H9 (cell line): ENCODE data around the gene OPHN1. TPM values are rescaled to one million over a fixed set of nuclear protein-coding genes. Genes with fewer than 3 reads are reported as not detected.

Experiments
- DNase-seq: peaks from one replicate; pipeline ENCODE4 v3.0.0-alpha.2; 2017
- H2AFZ ChIP-seq: one replicate; pipeline ENCODE4 v1.6.1; 2013; ENCODE audit warnings: mild to moderate bottlenecking, low read length, control low read depth, moderate library complexity
- H2AK5ac ChIP-seq: 2 replicates; pipeline ENCODE4 v1.6.1; 2013; ENCODE audit warnings: low read length, control low read depth, mixed read lengths; ENCODE audit not compliant: insufficient read length
- H2BK120ac ChIP-seq: one replicate; pipeline ENCODE4 v1.6.1; 2013; ENCODE audit warnings: low read depth, mild to moderate bottlenecking, low read length, control low read depth, inconsistent platforms; ENCODE audit not compliant: poor library complexity, severe bottlenecking
- H2BK12ac ChIP-seq: 2 replicates; pipeline ENCODE4 v1.6.1; 2013; ENCODE audit warnings: low read length, control low read depth, mixed read lengths, low read depth; ENCODE audit not compliant: insufficient read length
- H2BK15ac ChIP-seq: 2 replicates; pipeline ENCODE4 v1.6.1; 2013; ENCODE audit warnings: low read depth, low read length, control low read depth
- H2BK20ac ChIP-seq: one replicate; pipeline ENCODE4 v1.6.1; 2013; ENCODE audit warnings: low read depth, mild to moderate bottlenecking, low read length, control low read depth, inconsistent platforms; ENCODE audit not compliant: poor library complexity, severe bottlenecking
- H2BK5ac ChIP-seq: 2 replicates; pipeline ENCODE4 v1.6.1; 2013; ENCODE audit warnings: low read length, control low read depth, mixed read lengths; ENCODE audit not compliant: insufficient read length
- H3K14ac ChIP-seq: 2 replicates; pipeline ENCODE4 v1.6.1; 2013; ENCODE audit warnings: low read length, control low read depth; ENCODE audit not compliant: insufficient read depth
- H3K18ac ChIP-seq: 2 replicates; pipeline ENCODE4 v1.6.1; 2013; ENCODE audit warnings: low read depth, mild to moderate bottlenecking, mixed read lengths, low read length, control low read depth; ENCODE audit not compliant: insufficient read length
- H3K23ac ChIP-seq: 2 replicates; pipeline ENCODE4 v1.6.1; 2013; ENCODE audit warnings: low read length, control low read depth, mixed read lengths, low read depth; ENCODE audit not compliant: insufficient read length
- H3K23me2 ChIP-seq: 2 replicates; pipeline ENCODE4 v1.6.1; 2013; ENCODE audit warnings: low read depth, mild to moderate bottlenecking, mixed read lengths, low read length, control low read depth; ENCODE audit not compliant: insufficient read length, poor library complexity, severe bottlenecking
- H3K27ac ChIP-seq: 2 replicates; pipeline ENCODE4 v1.5.1; 2013; ENCODE audit warnings: low read length, control low read depth, mixed read lengths, low read depth; ENCODE audit not compliant: insufficient read length
- H3K27me3 ChIP-seq: 2 replicates; pipeline ENCODE4 v1.6.1; 2013; ENCODE audit warnings: low read length, control low read depth, inconsistent platforms; ENCODE audit not compliant: insufficient read depth
- H3K4ac ChIP-seq: 2 replicates; pipeline ENCODE4 v1.6.1; 2013; ENCODE audit warnings: low read depth, mild to moderate bottlenecking, control low read depth, inconsistent platforms, low read length, moderate library complexity
- H3K4me1 ChIP-seq: 2 replicates; pipeline ENCODE4 v1.6.1; 2013; ENCODE audit warnings: low read length, control low read depth, inconsistent platforms; ENCODE audit not compliant: insufficient read depth
- H3K4me2 ChIP-seq: 2 replicates; pipeline ENCODE4 v1.6.1; 2013; ENCODE audit warnings: low read length, control low read depth, mixed read lengths; ENCODE audit not compliant: insufficient read length, insufficient read depth
- H3K56ac ChIP-seq: 2 replicates; pipeline ENCODE4 v1.6.1; 2013; ENCODE audit warnings: low read depth, mild to moderate bottlenecking, mixed read lengths, low read length, control low read depth; ENCODE audit not compliant: insufficient read length
- H3K79me1 ChIP-seq: 2 replicates; pipeline ENCODE4 v1.6.1; 2013; ENCODE audit warnings: low read depth, mild to moderate bottlenecking, moderate library complexity, low read length, control low read depth, inconsistent platforms; ENCODE audit not compliant: insufficient read depth, poor library complexity, severe bottlenecking
- H3K79me2 ChIP-seq: 2 replicates; pipeline ENCODE4 v1.6.1; 2013; ENCODE audit warnings: low read length, control low read depth, inconsistent platforms; ENCODE audit not compliant: insufficient read depth
- H3K9ac ChIP-seq: 2 replicates; pipeline ENCODE4 v1.6.1; 2013; ENCODE audit warnings: low read length, control low read depth, mixed read lengths; ENCODE audit not compliant: insufficient read length; ENCODE audit errors: extremely low read depth
- H3K9me3 ChIP-seq: one replicate; pipeline ENCODE4 v1.6.1; 2013; ENCODE audit warnings: low read depth, low read length, inconsistent platforms; ENCODE audit not compliant: control insufficient read depth
- H3T11ph ChIP-seq: one replicate; pipeline ENCODE4 v1.6.1; 2013; ENCODE audit warnings: mild to moderate bottlenecking, low read length, control low read depth, inconsistent platforms
- H4K20me1 ChIP-seq: one replicate; pipeline ENCODE4 v1.6.1; 2013; ENCODE audit not compliant: control insufficient read depth, insufficient read length, insufficient read depth
- H4K5ac ChIP-seq: 2 replicates; pipeline ENCODE4 v1.6.1; 2013; ENCODE audit warnings: low read depth, mild to moderate bottlenecking, mixed read lengths, low read length, control low read depth; ENCODE audit not compliant: insufficient read length
- H4K8ac ChIP-seq: replicated peaks from 2 replicates; pipeline ENCODE4 v1.6.1; 2013; ENCODE audit warnings: low read length, control low read depth, mixed read lengths, low read depth; ENCODE audit not compliant: insufficient read length
- H4K91ac ChIP-seq: 2 replicates; pipeline ENCODE4 v1.6.1; 2013; ENCODE audit warnings: low read depth, mild to moderate bottlenecking, moderate library complexity, mixed read lengths, low read length, control low read depth; ENCODE audit not compliant: insufficient read length
- H3K27ac Mint-ChIP-seq, 3 experiments: 2 replicates in 2 of 3; 3 replicates in 1 of 3; pipeline ENCODE4 v1.8.0; 2020 to 2021; ENCODE audit warnings: mixed read lengths in 3 of 3, mild to moderate bottlenecking in 1 of 3, moderate library complexity in 1 of 3
- H3K27me3 Mint-ChIP-seq: 2 replicates; pipeline ENCODE4 v1.8.0; 2021; ENCODE audit warnings: low read depth, mild to moderate bottlenecking, moderate library complexity, mixed read lengths
- H3K36me3 Mint-ChIP-seq, 3 experiments: 2 replicates in 2 of 3; 3 replicates in 1 of 3; pipeline ENCODE4 v1.8.0; 2020 to 2021; ENCODE audit warnings: low read depth in 3 of 3, mixed read lengths in 3 of 3; ENCODE audit not compliant: insufficient read depth in 1 of 3
- H3K4me1 Mint-ChIP-seq, 2 experiments: 2 replicates each; pipeline ENCODE4 v1.8.0; 2020; ENCODE audit warnings: mixed read lengths in 2 of 2
- H3K4me3 Mint-ChIP-seq, 2 experiments: 2 replicates in 1 of 2; 3 replicates in 1 of 2; pipeline ENCODE4 v1.8.0; 2020 to 2021; ENCODE audit warnings: mild to moderate bottlenecking in 2 of 2, mixed read lengths in 2 of 2, moderate library complexity in 1 of 2
- H3K9me3 Mint-ChIP-seq, 2 experiments: 2 replicates in 1 of 2; 3 replicates in 1 of 2; pipeline ENCODE4 v1.8.0; 2020; ENCODE audit warnings: mild to moderate bottlenecking in 2 of 2, mixed read lengths in 2 of 2, moderate library complexity in 1 of 2
- CTCF ChIP-seq: fragments of 200-600 bp; sonication (generic); conservative IDR thresholded peaks from 3 replicates; pipeline ENCODE4 v1.8.0; 2021; ENCODE audit warnings: antibody characterized with exemption, mild to moderate bottlenecking
- total RNA-seq: library from RNA; stranded (reverse); gene quantifications from 2 replicates; pipeline ENCODE4 v1.2.1, GENCODE V29; 2021

OPHN1 gene
- total RNA-seq, 1 experiment from 2014 or later = 1.5 TPM

GRCh38 chrX:68461576-68461975 lies 28.3 kb upstream of the OPHN1 start:
- Mint-ChIP-seq H3K36me3 (no peaks in the 10 kb centered on the region; a peak in 1 of 7 replicates), H3K27ac (no peak overlapping the region), H3K4me3 (no peak overlapping the region), H3K4me1 (peaks cover 2 to 4% of the 10 kb centered on the region in 2 experiments; a peak in 2 of 4 replicates), H3K9me3 (peaks cover 49 to 58% of the 10 kb centered on the region in 2 experiments), H3K27me3 (no peaks in the 10 kb centered on the region; the same call in 1 of the 2 replicates)
- H2BK20ac ChIP-seq = no peak overlapping the region
- H3K4me2 ChIP-seq = no peak overlapping the region
- no peak overlapping the region for H2BK120ac ChIP-seq
- no peak overlapping the region for H3K9ac ChIP-seq
- H3K79me1 ChIP-seq = no peaks in the 10 kb centered on the region
- H3K4ac ChIP-seq = no peak overlapping the region
- DNase-seq = no peak
- H3K14ac ChIP-seq = no peak overlapping the region
- H2AFZ ChIP-seq = no peak overlapping the region
- H3T11ph ChIP-seq = no peak overlapping the region
- no peak overlapping the region for H4K8ac ChIP-seq
- H3K27me3 ChIP-seq = no peaks in the 10 kb centered on the region
- no peak overlapping the region for H4K91ac ChIP-seq
- no peak overlapping the region for H3K23ac ChIP-seq
- H4K5ac ChIP-seq = no peak overlapping the region
- no peaks in the 10 kb centered on the region for H4K20me1 ChIP-seq
- no peak overlapping the region for H3K18ac ChIP-seq
- no peak overlapping the region for H2BK5ac ChIP-seq
- no peak overlapping the region for H3K27ac ChIP-seq
- H3K9me3 ChIP-seq = peaks cover 10% of the 10 kb centered on the region
- H3K56ac ChIP-seq = no peak overlapping the region
- no peak overlapping the region for H2BK12ac ChIP-seq
- H2BK15ac ChIP-seq = no peak overlapping the region
- H3K23me2 ChIP-seq = no peaks in the 10 kb centered on the region
- TF ChIP-seq CTCF = no peak
- H2AK5ac ChIP-seq = no peak overlapping the region
- H3K79me2 ChIP-seq = no peaks in the 10 kb centered on the region
- H3K4me1 ChIP-seq = no peaks in the 10 kb centered on the region
